Keratinocyte (primary cell): ENCODE results near the gene PNMT.

Experiments used
- CTCF ChIP-seq, 3 experiments: IDR thresholded peaks in 1 of 3; conservative IDR thresholded peaks in 1 of 3; optimal IDR thresholded peaks in 1 of 3; 2 replicates in 2 of 3; 3 replicates in 1 of 3; pipeline versions ENCODE3 to v1.5.1; 2011; ENCODE audit warnings: low read length in 3 of 3, mild to moderate bottlenecking in 3 of 3, moderate library complexity in 2 of 3, control low read depth in 1 of 3, inconsistent platforms in 1 of 3; ENCODE audit not compliant: insufficient read depth in 2 of 3; ENCODE audit errors: extremely low read depth in 1 of 3
- EZH2 ChIP-seq: IDR thresholded peaks from one replicate; pipeline ENCODE4 v1.6.1; 2012; ENCODE audit warnings: inconsistent platforms, mild to moderate bottlenecking, low read length, moderate library complexity

- no peak for TF ChIP-seq CTCF (optimal IDR thresholded peaks at IDR 0.05 in 1 of 3, IDR thresholded peaks at IDR 0.05 in 1 of 3, conservative IDR thresholded peaks at IDR 0.05 in 1 of 3; ENCODE audit: extremely low read depth in 1 of 3, insufficient read depth in 2 of 3, low read length in 3 of 3)
- no peak for TF ChIP-seq EZH2
Measured at GRCh38 chr17:39694593-39694992, 26.3 kb downstream of the PNMT start.
